OCI-M2 (cell line): ENCODE measurements around the gene RNF144A.

Source experiments
- DNase-seq: peaks from one replicate; lab custom pipeline; 2025; ENCODE audit not compliant: unreplicated experiment; lab: John Stamatoyannopoulos, UW

The RNF144A gene

GRCh38 chr2:7020059-7020458 lies 102.8 kb downstream of the RNF144A start:
- DNase-seq: no peak

GRCh38 chr2:7020468-7020867 lies 103.3 kb downstream of the RNF144A start:
- no peak for DNase-seq

GRCh38 chr2:7020939-7021470 lies 103.8 kb downstream of the RNF144A start:
- DNase-seq: no peak

- DNase-seq: no peak
These were observed 105.5 kb downstream of the RNF144A start for GRCh38 chr2:7022492-7023385.

GRCh38 chr2:7023542-7023941 lies 106.3 kb downstream of the RNF144A start:
- no peak for DNase-seq

- DNase-seq: no peak
These were observed 107.0 kb downstream of the RNF144A start for GRCh38 chr2:7024261-7024660.

GRCh38 chr2:7025082-7025481 lies 107.9 kb downstream of the RNF144A start:
- DNase-seq: no peak

- no peak for DNase-seq
These were observed 109.5 kb downstream of the RNF144A start for GRCh38 chr2:7026742-7027141.

GRCh38 chr2:7027411-7027810 lies 110.2 kb downstream of the RNF144A start:
- DNase-seq: no peak

- DNase-seq: no peak
These were observed 110.9 kb downstream of the RNF144A start for GRCh38 chr2:7027956-7028655.

- no peak for DNase-seq
These were observed 111.6 kb downstream of the RNF144A start for GRCh38 chr2:7028846-7029245.

GRCh38 chr2:7029291-7030059 lies 112.3 kb downstream of the RNF144A start:
- DNase-seq: no peak

- DNase-seq: no peak
These were observed 113.6 kb downstream of the RNF144A start for GRCh38 chr2:7030810-7031209.

- no peak for DNase-seq
These were observed 114.5 kb downstream of the RNF144A start for GRCh38 chr2:7031547-7032245.

- no peak for DNase-seq
These were observed 115.2 kb downstream of the RNF144A start for GRCh38 chr2:7032371-7032770.

- DNase-seq: no peak
These were observed 116.1 kb downstream of the RNF144A start for GRCh38 chr2:7033136-7033960.

GRCh38 chr2:7034303-7034702 lies 117.1 kb downstream of the RNF144A start:
- DNase-seq: no peak

GRCh38 chr2:7035884-7036283 lies 118.7 kb downstream of the RNF144A start:
- DNase-seq: no peak

- DNase-seq: no peak
These were observed 120.4 kb downstream of the RNF144A start for GRCh38 chr2:7037340-7038333.
